GM13976 (cell line): ENCODE measurements around the gene AGAP3.

ENCODE experiments used
- DNase-seq: peaks from one replicate; pipeline ENCODE4 v3.0.0; 2012; ENCODE audit warnings: low spot score
- in situ Hi-C: fragments of 300-500 bp; cut with MboI; formaldehyde crosslinking; loops from one replicate; pipeline ENCODE4 v1.12.0; 2022; ENCODE audit warnings: low sequenced_read_pairs, mixed read lengths, inconsistent platforms; ENCODE audit not compliant: unreplicated experiment
- TF ChIP-seq, protein P1 (sequence below): IDR thresholded peaks from 2 replicates; pipeline ENCODE4 v1.5.1; 2012; ENCODE audit warnings: borderline replicate concordance, mild to moderate bottlenecking; ENCODE audit not compliant: insufficient read depth; ENCODE audit errors: extremely low read depth, missing control alignments, control extremely low read depth

AGAP3 gene

DNA sequence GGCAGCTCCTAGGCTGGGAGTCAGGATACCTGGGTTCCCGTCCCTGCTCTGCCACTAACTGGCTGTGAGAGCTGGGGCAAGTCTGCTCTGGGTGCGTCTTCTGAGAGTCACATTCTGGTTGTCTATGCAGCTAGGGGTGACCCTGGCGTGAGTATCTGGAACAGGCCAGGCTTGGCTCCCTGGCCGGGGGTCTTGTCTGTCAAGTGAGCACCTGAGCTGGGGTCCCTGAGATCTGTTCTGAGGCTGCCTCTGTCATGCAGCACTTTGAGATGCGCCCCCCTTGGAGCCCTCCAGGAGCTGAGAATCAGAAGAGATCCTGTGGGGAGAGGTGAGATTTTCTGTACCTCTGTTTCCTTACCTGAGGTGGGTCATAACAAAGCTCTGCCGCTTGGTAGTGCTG lies 7.5 kb downstream of the AGAP3 start:
- in situ Hi-C loops: no loop called here
- DNase-seq: no peak
- TF ChIP-seq, protein P1, sequence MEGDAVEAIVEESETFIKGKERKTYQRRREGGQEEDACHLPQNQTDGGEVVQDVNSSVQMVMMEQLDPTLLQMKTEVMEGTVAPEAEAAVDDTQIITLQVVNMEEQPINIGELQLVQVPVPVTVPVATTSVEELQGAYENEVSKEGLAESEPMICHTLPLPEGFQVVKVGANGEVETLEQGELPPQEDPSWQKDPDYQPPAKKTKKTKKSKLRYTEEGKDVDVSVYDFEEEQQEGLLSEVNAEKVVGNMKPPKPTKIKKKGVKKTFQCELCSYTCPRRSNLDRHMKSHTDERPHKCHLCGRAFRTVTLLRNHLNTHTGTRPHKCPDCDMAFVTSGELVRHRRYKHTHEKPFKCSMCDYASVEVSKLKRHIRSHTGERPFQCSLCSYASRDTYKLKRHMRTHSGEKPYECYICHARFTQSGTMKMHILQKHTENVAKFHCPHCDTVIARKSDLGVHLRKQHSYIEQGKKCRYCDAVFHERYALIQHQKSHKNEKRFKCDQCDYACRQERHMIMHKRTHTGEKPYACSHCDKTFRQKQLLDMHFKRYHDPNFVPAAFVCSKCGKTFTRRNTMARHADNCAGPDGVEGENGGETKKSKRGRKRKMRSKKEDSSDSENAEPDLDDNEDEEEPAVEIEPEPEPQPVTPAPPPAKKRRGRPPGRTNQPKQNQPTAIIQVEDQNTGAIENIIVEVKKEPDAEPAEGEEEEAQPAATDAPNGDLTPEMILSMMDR: no peak

DNA sequence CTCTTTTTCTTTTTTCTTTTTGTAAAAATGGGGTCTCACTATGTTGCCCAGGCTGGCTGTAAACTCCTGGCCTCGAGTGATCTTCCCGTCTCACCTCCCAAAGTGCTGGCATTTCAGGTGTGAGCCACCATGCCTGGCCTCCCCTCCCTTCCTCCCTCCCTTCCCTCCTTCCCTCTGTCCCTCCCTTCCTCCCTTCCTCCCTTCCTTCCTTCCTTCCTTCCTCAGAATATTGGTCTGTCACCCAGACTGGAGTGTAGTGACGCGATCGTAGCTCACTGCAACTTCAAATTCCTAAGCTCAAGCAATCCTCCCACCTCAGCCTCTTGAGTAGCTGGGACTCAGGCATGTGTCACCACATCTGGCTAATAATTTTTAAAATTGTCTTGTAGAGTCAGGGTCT lies 8.4 kb downstream of the AGAP3 start:
- no peak for DNase-seq
- in situ Hi-C loops: no loop called here
- TF ChIP-seq, protein P1: no peak

DNA sequence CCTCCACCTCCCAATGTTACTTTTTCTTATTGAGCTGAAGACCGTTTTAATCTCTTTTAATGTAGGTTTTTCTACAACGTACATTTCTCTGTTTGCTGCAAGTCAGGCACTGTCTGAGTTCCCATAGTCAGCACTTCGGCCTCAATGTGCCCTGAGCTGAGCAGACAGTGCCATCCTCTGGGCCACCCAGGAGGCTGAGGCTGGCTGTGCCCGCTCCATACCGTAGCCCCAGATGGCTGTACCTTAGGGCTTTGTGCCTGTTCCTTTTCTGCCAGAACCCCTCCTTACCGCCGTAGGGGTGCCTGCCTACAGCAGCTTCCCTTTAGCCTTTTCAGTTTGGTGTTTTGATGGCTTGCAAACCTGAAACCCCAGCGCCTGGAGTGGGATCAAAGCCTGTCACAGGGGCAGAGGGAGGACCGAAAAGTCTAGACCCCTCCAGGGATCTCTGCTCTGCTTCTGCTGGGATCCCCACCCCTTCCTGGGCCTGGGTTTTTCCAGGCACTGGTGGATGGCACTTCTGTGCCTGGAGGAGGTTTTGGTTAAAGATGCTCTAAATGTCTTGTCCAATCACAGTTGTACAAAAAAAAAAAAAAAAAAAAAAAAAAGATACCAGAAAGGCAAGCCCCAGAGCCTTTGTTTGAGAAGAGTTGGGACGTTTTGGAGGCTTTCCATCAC lies 9.0 kb downstream of the AGAP3 start:
- in situ Hi-C loops: no loop called here
- TF ChIP-seq, protein P1: no peak
- DNase-seq: no peak

DNA sequence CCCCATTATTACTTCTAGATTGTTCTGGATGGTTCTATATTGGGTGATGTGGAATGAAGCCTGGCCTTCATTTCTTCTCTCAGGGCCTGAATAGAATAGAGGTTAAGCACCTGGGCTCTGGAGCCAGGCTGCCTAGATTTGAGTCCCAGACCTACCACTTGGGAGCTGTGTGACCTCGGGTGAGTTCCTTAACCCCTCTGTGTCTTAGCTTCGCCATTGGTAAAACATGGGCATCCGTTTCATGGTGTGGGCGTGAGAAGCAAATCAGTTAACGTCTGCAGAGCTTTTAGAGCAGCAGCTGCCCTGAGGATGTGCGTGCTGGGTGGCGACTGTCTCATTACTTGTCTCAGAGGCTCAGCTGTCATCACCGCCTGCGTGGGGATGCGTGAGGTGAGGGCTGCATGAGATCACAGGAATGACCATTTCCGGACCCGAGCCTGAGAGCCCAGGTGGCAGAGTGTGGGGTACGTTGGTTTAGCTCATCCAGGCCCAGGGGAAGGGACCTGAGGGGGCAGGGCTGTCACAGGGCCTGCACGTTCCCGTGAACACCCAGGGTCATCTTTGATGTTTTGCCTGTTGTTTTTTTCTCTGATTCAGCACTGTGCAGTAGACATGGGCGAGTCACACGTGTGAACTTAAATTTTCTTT lies 9.7 kb downstream of the AGAP3 start:
- TF ChIP-seq, protein P1: no peak
- in situ Hi-C loops: no loop called here
- no peak for DNase-seq

DNA sequence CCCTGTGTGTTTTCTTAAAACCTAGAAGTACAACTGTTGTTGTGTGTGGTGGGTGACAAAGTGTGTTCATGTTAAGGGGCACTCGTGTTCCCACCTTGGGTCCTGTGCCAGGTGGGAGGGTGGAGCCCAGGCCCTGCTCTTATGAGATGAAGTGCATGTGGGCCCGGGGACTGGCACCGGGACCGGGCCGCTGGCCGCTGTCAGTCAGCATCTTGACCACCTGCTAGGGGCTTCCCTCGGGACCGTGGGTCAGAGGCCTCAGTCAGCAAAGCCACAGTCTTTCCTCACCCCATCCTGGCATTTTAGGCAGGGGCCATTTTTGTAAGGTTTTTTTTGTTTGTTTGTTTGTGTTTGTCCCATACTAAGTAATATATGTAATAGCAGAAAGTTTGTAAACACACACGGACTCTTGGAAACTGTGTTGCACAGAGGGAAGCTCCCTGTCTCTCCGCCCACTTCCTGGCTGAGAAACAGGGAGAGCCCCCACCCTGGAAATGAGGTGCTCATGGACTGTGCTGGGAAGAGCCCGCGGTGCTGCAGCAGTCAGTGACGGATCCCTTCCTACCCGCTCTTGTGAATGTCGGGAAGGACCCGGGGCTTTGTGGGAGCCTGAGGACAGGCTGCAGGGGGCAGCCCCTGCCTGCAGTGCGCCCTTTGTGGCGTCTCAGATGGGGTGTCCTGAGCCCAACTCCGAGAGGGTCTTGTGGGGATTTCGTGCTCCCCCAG lies 13.4 kb downstream of the AGAP3 start:
- TF ChIP-seq, protein P1: no peak
- in situ Hi-C loops: no loop called here
- no peak for DNase-seq

DNA sequence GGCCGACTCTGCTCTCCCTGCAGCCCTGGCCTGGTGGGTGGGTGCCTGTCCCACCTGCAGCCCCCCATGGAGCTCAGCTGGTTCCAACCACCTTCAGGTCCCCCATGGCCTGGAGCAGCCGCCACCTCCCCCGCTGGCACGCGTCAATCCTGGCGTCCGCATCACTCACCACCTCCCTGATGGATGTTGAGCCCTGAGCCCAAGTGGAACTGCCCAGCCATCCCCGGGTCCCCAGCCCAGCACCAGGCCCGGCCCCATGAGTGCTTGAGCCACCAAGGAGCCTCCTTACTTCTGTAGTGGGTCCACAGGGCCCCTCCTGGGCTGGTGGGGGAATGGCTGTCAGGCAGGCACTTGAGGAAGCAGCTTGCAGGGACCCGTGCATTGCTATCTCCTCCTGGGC lies 14.6 kb downstream of the AGAP3 start:
- in situ Hi-C loops: no loop called here
- TF ChIP-seq, protein P1: no peak
- DNase-seq: no peak
